Endodermal cell (in vitro differentiated cells): ENCODE results near the gene PLK4. TPM values are rescaled to one million over a fixed set of nuclear protein-coding genes. Genes with fewer than 3 reads are reported as not detected.
A peak's percentile ranks its signal among the peaks of the same experiment; 100 is the strongest.

ENCODE experiments used
- DNase-seq: peaks from one replicate; pipeline ENCODE4 v3.0.0-alpha.2; 2017
- H3K27ac ChIP-seq: 2 replicates; pipeline ENCODE4 v1.5.1; 2013; ENCODE audit warnings: mild to moderate bottlenecking, low read depth, low read length, moderate library complexity
- H3K27me3 ChIP-seq: 2 replicates; pipeline ENCODE4 v1.6.1; 2013; ENCODE audit warnings: mild to moderate bottlenecking, low read length, moderate library complexity; ENCODE audit not compliant: insufficient read depth, control insufficient read depth, poor library complexity, severe bottlenecking
- H3K36me3 ChIP-seq: 2 replicates; pipeline ENCODE4 v1.7.0; 2013; ENCODE audit warnings: mild to moderate bottlenecking, low read length, moderate library complexity; ENCODE audit not compliant: control insufficient read depth, insufficient read depth
- H3K4me1 ChIP-seq: one replicate; pipeline ENCODE4 v1.7.0; 2013; ENCODE audit warnings: low read length; ENCODE audit not compliant: control insufficient read depth, insufficient read depth
- H3K4me3 ChIP-seq: 2 replicates; pipeline ENCODE4 v1.5.1; 2013; ENCODE audit warnings: mild to moderate bottlenecking, low read length, moderate library complexity
- H3K9ac ChIP-seq: 2 replicates; pipeline ENCODE4 v1.6.1; 2013; ENCODE audit warnings: mild to moderate bottlenecking, low read length, moderate library complexity; ENCODE audit not compliant: poor library complexity, severe bottlenecking; ENCODE audit errors: extremely low read depth
- H3K9me3 ChIP-seq: 2 replicates; pipeline ENCODE4 v1.6.1; 2013; ENCODE audit warnings: mild to moderate bottlenecking, low read length, moderate library complexity; ENCODE audit not compliant: control insufficient read depth
- H3K27ac Mint-ChIP-seq: 2 replicates; pipeline ENCODE4 v1.8.0; 2020; ENCODE audit warnings: mixed read lengths
- H3K27me3 Mint-ChIP-seq: 2 replicates; pipeline ENCODE4 v1.8.0; 2021; ENCODE audit warnings: mild to moderate bottlenecking, mixed read lengths; ENCODE audit not compliant: insufficient read depth
- H3K36me3 Mint-ChIP-seq: 2 replicates; pipeline ENCODE4 v1.8.0; 2020; ENCODE audit warnings: low read depth, mixed read lengths
- H3K4me1 Mint-ChIP-seq: 2 replicates; pipeline ENCODE4 v1.8.0; 2020; ENCODE audit warnings: mixed read lengths
- H3K4me3 Mint-ChIP-seq: 2 replicates; pipeline ENCODE4 v1.8.0; 2020; ENCODE audit warnings: mild to moderate bottlenecking, moderate library complexity, mixed read lengths
- H3K9me3 Mint-ChIP-seq: 2 replicates; pipeline ENCODE4 v1.8.0; 2020; ENCODE audit warnings: mild to moderate bottlenecking, mixed read lengths
- WGBS, 2 experiments: methylation state at CpG; one replicate each; pipeline versions ENCODE4 v1.1.5 to v1.1.7; 2013; ENCODE audit warnings: missing lambda C conversion rate in 2 of 2, mixed read lengths in 1 of 2; ENCODE audit not compliant: insufficient coverage in 1 of 2, insufficient read length in 1 of 2; 5-methylcytosine and 5-hydroxymethylcytosine counted together
- total RNA-seq, 2 donors: library from RNA; stranded (reverse); fragmentation: NEBNext Ultra II Directional in 1 of 2; extraction: Animal tissue kit (Norgen Biotek cat#: 25700) in 1 of 2; gene quantifications; 2 replicates in 1 of 2; 3 replicates in 1 of 2; pipeline ENCODE4 v1.2.1, GENCODE V29; 2021
- TF ChIP-seq, protein P1 (sequence below): fragments of 200-600 bp; sonication (generic); conservative IDR thresholded peaks from 2 replicates; pipeline ENCODE4 v1.5.0; 2021; ENCODE audit warnings: antibody characterized with exemption, mild to moderate bottlenecking

PLK4 gene
- total RNA-seq, 2 donors from 2014 or later, result 28.7 to 31.3 TPM

DNA sequence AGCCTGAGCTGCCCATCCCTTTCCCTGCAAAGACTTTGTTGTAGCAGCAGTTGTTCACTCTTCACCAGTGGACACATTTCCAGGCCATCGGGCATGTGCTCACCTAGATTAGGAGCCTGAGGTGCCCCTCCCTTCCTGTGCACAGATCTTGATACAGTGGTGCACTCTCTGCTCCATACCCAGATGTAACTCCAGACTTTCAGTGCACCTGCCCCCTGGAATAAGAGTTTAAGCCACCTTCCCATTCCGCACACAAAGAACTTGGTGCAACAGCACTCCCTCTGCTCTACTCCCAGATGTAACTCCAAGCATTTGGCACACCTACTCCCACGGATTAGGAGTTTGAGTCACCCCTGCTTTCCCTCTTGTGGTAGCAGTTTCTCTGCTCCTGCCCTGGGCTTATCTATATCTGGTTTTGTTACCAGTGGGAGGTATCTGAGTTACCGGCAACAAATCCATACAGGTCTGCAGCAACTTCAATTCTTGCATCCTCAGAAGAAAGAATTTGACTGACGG is 36.0 kb upstream of the PLK4 start:
- Histone ChIP-seq H3K27me3 (no peaks in the 10 kb centered on the region), H3K27ac (no peak overlapping the region), H3K4me1 (no peaks in the 10 kb centered on the region), H3K9ac (no peak overlapping the region), H3K36me3 (no peaks in the 10 kb centered on the region), H3K4me3 (no peak overlapping the region), H3K9me3 (peaks cover 31% of the 10 kb centered on the region)
- no peak for DNase-seq
- H3K27me3 Mint-ChIP-seq, result peaks cover 2% of the 10 kb centered on the region
- 84 to 87% methylated on average over 3 to 5 of the region's 5 CpGs for WGBS, 2 experiments
- H3K36me3 Mint-ChIP-seq, result peaks cover 14% of the 10 kb centered on the region
- TF ChIP-seq, protein P1, sequence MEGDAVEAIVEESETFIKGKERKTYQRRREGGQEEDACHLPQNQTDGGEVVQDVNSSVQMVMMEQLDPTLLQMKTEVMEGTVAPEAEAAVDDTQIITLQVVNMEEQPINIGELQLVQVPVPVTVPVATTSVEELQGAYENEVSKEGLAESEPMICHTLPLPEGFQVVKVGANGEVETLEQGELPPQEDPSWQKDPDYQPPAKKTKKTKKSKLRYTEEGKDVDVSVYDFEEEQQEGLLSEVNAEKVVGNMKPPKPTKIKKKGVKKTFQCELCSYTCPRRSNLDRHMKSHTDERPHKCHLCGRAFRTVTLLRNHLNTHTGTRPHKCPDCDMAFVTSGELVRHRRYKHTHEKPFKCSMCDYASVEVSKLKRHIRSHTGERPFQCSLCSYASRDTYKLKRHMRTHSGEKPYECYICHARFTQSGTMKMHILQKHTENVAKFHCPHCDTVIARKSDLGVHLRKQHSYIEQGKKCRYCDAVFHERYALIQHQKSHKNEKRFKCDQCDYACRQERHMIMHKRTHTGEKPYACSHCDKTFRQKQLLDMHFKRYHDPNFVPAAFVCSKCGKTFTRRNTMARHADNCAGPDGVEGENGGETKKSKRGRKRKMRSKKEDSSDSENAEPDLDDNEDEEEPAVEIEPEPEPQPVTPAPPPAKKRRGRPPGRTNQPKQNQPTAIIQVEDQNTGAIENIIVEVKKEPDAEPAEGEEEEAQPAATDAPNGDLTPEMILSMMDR, result no peak
- H3K4me3 Mint-ChIP-seq, result peak overlapping the region; percentile 16
- H3K4me1 Mint-ChIP-seq, result peaks cover 37% of the 10 kb centered on the region
- peak overlapping the region; percentile 32 for H3K27ac Mint-ChIP-seq
- H3K9me3 Mint-ChIP-seq, result peaks cover 22% of the 10 kb centered on the region

DNA sequence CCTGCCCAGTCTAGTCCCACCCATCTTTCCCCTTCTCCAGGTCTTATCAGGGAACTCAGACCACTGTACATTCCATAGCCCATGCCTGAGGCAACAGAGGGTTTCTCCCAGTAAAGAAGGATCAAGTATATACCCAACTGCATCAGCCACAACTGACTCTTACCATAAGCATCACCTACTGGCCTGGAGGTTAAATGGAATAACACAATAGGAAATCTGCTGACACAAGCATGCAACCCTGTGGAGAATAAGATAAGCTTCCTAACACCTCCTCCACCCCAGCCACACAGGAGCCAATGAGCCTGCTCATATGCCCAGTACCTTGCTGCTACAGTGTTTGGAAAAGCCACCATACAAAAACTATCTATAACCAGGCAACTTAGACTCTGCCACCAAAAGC is 34.6 kb upstream of the PLK4 start:
- Histone ChIP-seq H3K4me1 (no peaks in the 10 kb centered on the region), H3K27ac (no peak overlapping the region), H3K9ac (no peak overlapping the region), H3K36me3 (no peaks in the 10 kb centered on the region), H3K9me3 (peaks cover 45% of the 10 kb centered on the region), H3K27me3 (no peaks in the 10 kb centered on the region), H3K4me3 (no peak overlapping the region)
- Mint-ChIP-seq H3K9me3 (peaks cover 35% of the 10 kb centered on the region), H3K4me3 (peak overlapping the region; percentile 2), H3K27ac (peak overlapping the region; percentile 80), H3K4me1 (peaks cover 37% of the 10 kb centered on the region), H3K27me3 (peaks cover 2% of the 10 kb centered on the region), H3K36me3 (peaks cover 26% of the 10 kb centered on the region)
- TF ChIP-seq, protein P1, result peak; percentile 24
- DNase-seq, result peak; percentile 70

DNA sequence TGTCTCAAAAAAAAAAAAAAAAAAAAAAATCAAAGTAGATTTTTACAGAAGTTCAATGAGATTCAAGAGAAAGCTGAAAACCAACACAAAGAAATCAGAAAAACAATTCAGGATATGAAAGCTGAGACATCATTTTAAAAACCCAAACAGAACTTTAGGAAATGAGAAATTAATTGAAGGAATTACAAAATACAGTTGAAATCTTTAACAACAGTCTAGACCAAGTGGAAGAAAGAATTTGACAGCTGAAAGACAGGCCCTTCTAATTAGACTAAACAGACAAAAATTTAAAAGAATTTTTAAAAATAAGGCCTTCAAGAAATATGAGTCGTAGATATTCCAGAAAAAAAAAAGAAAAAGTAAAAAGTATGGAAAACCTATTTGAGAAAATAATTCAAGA is 33.9 kb upstream of the PLK4 start:
- H3K9me3 ChIP-seq, result peaks cover 51% of the 10 kb centered on the region
- H3K4me1 ChIP-seq, result no peaks in the 10 kb centered on the region
- Mint-ChIP-seq H3K27me3 (peaks cover 2% of the 10 kb centered on the region), H3K27ac (peak overlapping the region; percentile 80), H3K4me1 (peaks cover 37% of the 10 kb centered on the region), H3K9me3 (peaks cover 39% of the 10 kb centered on the region), H3K4me3 (peak overlapping the region; percentile 2), H3K36me3 (peaks cover 27% of the 10 kb centered on the region)
- H3K36me3 ChIP-seq, result no peaks in the 10 kb centered on the region
- DNase-seq, result no peak
- H3K27me3 ChIP-seq, result no peaks in the 10 kb centered on the region
- no peak overlapping the region for H3K4me3 ChIP-seq
- no CpG with 5 or more reads among the region's 1 CpG for WGBS, 2 experiments
- TF ChIP-seq, protein P1, result no peak
- no peak overlapping the region for H3K9ac ChIP-seq
- no peak overlapping the region for H3K27ac ChIP-seq
